Measurements from ENCODE around the gene CREB3L2. TPM values are rescaled to one million over a fixed set of nuclear protein-coding genes. Genes with fewer than 3 reads are reported as not detected.

CREB3L2 gene
- total RNA-seq, 1 donor from 2014 or later, result 8.4 TPM

DNA sequence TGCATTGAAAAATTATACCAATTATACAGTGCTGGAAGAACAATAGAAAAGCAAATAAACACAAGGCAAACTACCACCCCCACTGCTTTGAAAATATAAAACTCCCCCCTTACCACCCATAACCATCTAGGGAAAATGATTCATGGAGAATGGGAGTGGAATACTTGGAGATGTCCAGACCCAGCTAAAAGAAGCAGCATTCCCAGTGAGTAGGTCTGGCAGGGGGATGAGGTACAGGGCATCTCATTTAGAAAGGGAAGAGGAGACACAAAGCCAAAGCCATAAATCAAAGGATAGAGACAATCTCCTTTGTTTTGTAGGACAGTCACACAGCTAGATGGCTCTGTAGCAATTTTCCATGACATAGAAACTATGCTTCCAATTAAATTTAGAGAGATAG, 119.1 kb downstream of the CREB3L2 start:
- Histone ChIP-seq H3K27me3 (ENCODE audit: control insufficient read depth, insufficient read depth, low read length) (no peaks in the 10 kb centered on the region), H3K4me3 (ENCODE audit: low read depth, low read length) (no peak overlapping the region), H3K36me3 (ENCODE audit: control insufficient read depth, insufficient read depth, low read length) (peaks cover 16% of the 10 kb centered on the region)
- TF ChIP-seq, protein P1, sequence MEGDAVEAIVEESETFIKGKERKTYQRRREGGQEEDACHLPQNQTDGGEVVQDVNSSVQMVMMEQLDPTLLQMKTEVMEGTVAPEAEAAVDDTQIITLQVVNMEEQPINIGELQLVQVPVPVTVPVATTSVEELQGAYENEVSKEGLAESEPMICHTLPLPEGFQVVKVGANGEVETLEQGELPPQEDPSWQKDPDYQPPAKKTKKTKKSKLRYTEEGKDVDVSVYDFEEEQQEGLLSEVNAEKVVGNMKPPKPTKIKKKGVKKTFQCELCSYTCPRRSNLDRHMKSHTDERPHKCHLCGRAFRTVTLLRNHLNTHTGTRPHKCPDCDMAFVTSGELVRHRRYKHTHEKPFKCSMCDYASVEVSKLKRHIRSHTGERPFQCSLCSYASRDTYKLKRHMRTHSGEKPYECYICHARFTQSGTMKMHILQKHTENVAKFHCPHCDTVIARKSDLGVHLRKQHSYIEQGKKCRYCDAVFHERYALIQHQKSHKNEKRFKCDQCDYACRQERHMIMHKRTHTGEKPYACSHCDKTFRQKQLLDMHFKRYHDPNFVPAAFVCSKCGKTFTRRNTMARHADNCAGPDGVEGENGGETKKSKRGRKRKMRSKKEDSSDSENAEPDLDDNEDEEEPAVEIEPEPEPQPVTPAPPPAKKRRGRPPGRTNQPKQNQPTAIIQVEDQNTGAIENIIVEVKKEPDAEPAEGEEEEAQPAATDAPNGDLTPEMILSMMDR (IDR thresholded peaks at IDR 0.05; ENCODE audit: insufficient read depth, low read length, severe bottlenecking), result no peak
- FAIRE-seq, result no peak
- DNase-seq (ENCODE audit: low read depth), result peak; percentile 27

DNA sequence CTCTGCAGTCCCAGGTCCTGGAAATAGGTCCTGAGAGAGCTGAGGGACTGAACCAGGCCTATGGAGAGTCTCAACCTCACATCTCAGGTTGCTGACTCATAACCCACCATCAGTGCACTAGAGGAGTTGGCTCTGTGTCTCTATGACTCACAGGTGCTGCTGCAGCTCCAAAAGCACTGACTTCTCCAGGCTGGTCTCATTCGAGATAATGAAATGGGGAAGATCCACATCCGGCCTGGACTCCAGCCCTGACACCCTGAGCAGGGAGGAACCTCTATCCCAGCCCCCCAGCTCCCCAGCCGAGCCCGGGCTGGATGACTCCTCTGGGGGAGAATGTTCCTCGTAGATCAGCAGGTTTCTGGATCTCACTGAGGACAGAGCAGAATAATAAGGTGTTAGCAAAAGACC, 119.6 kb downstream of the CREB3L2 start:
- H3K4me3 ChIP-seq (ENCODE audit: low read depth, low read length), result no peak overlapping the region
- DNase-seq (ENCODE audit: low read depth) (peak; percentile 98), FAIRE-seq (peak; percentile 43)
- peaks cover 16% of the 10 kb centered on the region for H3K36me3 ChIP-seq (ENCODE audit: control insufficient read depth, insufficient read depth, low read length)
- TF ChIP-seq, protein P1 (IDR thresholded peaks at IDR 0.05; ENCODE audit: insufficient read depth, low read length, severe bottlenecking), result no peak
- no peaks in the 10 kb centered on the region for H3K27me3 ChIP-seq (ENCODE audit: control insufficient read depth, insufficient read depth, low read length)

DNA sequence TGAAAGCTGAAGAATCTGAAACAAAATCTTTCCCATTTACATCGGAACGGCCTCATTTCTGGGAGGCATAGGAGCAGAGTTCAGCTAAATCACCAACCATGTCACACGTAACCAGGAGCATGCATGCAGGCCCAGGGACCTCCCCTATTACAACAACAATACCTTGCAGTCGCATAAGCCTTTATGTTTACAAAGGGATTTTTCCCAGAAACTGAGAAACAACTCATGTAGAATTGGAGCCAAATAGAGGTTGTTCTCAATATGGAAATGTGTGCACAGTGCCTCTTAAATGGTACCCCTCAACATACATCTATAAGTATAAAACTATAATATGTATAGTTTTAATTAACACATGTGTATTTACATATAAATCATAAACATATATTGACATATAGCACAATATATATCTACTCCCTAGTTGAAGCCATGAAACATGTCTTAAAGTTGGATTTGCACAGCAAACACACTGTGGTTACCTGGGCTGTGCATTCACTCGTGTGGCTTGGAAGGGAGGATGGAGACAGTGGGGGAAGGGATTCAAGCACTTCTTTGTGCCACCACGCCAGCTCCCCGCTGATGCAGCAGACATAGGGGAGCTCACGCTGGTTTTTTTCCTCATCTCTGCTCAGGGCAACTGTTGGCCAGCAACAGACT, 120.2 kb downstream of the CREB3L2 start:
- peaks cover 16% of the 10 kb centered on the region for H3K36me3 ChIP-seq (ENCODE audit: control insufficient read depth, insufficient read depth, low read length)
- no peak for FAIRE-seq

DNA sequence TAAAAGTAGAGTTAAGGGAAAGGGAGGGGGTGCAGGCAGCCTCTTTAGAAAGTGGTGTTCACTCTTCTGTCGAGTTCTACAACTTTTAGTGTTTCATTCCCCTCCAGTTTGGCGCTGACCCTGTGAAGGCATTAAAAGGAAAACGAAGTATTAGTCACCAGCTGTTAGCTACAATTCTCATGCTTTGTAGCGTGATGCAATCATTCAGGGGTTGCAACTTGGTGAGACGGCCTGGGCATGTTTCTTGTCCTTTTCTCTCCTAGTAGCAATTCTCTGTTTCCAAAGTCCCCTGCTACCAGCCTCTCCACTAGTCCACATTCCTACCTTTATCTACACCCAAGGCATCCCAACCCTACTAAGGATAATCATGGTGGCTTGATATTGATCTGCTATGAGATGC, 121.5 kb downstream of the CREB3L2 start:
- FAIRE-seq (no peak), DNase-seq (ENCODE audit: low read depth) (peak; percentile 90)
- Histone ChIP-seq H3K36me3 (ENCODE audit: control insufficient read depth, insufficient read depth, low read length) (peaks cover 18% of the 10 kb centered on the region), H3K27me3 (ENCODE audit: control insufficient read depth, insufficient read depth, low read length) (no peaks in the 10 kb centered on the region), H3K4me3 (ENCODE audit: low read depth, low read length) (no peak overlapping the region)
- TF ChIP-seq, protein P1 (IDR thresholded peaks at IDR 0.05; ENCODE audit: insufficient read depth, low read length, severe bottlenecking), result no peak

More for the DNA sequence above, 120.2 kb downstream of the CREB3L2 start:
- no peak for DNase-seq (ENCODE audit: low read depth)
- TF ChIP-seq, protein P1 (IDR thresholded peaks at IDR 0.05; ENCODE audit: insufficient read depth, low read length, severe bottlenecking), result no peak
- Histone ChIP-seq H3K4me3 (ENCODE audit: low read depth, low read length) (no peak overlapping the region), H3K27me3 (ENCODE audit: control insufficient read depth, insufficient read depth, low read length) (no peaks in the 10 kb centered on the region)

DNA sequence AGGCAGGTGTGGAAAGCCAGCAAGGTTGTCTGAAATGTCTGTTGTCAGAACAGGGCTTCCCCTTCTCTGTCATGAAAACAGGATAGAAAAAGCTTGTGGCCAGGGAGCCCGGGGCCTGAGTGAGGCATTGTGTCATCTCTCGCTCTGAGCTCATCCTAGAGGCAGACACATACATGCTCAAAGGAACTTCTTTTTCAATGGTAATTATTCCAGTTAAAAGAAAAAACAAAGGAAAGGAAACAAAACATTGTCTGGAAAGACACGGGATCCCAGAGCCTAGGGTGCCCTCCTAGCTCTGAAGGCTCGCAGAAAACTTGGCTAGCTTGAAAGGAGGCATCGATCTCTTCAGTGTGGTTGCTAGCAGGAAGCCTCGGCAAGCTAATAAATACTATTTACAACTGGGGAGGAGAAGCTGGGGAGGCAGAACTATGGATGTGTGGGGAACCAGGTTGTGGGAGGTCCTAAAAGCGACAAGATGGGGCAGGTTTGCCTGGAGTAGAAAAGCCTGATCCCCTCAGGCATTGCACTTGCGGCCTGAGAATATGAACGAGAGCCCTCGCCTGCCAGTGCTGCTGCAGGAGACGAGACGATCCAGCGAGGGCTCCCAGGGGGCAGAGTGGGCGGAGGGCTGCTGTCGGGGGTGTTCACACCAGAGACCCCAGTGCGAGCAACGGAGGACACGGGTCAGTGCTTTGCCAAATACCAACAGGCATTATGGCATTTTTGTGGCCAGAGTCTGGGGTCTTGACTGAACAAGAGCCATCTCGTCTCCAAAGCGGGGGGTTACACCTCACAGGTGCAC, 122.3 kb downstream of the CREB3L2 start:
- Histone ChIP-seq H3K36me3 (ENCODE audit: control insufficient read depth, insufficient read depth, low read length) (peaks cover 13% of the 10 kb centered on the region), H3K4me3 (ENCODE audit: low read depth, low read length) (no peak overlapping the region), H3K27me3 (ENCODE audit: control insufficient read depth, insufficient read depth, low read length) (no peaks in the 10 kb centered on the region)
- TF ChIP-seq, protein P1 (IDR thresholded peaks at IDR 0.05; ENCODE audit: insufficient read depth, low read length, severe bottlenecking), result no peak
- DNase-seq (ENCODE audit: low read depth), result peak; percentile 62
- no peak for FAIRE-seq

Measured in bronchial epithelial cell (primary cell).